ENCODE results near the gene SHH.

DNA sequence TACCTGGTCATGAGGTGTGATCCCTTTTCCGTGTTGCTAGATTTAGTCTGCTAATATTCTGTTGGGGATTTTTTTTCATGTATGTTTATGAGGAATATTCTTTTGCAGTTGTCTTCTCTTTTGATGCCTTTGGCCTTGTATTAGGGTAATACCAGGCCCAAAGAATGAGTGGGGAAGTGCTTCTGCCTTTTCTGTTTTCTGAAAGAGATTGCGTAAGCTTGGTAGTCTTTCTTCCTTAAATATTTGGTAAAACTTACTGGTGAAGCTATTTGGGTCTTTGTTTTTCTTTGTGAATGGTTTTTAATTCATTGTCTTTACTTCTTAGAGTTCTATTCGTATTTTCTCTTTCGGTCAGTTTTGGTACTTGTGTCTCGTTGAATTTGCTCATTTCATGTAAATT lies 51.1 kb downstream of the SHH start:
- TF ChIP-seq, protein P1, sequence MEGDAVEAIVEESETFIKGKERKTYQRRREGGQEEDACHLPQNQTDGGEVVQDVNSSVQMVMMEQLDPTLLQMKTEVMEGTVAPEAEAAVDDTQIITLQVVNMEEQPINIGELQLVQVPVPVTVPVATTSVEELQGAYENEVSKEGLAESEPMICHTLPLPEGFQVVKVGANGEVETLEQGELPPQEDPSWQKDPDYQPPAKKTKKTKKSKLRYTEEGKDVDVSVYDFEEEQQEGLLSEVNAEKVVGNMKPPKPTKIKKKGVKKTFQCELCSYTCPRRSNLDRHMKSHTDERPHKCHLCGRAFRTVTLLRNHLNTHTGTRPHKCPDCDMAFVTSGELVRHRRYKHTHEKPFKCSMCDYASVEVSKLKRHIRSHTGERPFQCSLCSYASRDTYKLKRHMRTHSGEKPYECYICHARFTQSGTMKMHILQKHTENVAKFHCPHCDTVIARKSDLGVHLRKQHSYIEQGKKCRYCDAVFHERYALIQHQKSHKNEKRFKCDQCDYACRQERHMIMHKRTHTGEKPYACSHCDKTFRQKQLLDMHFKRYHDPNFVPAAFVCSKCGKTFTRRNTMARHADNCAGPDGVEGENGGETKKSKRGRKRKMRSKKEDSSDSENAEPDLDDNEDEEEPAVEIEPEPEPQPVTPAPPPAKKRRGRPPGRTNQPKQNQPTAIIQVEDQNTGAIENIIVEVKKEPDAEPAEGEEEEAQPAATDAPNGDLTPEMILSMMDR (conservative IDR thresholded peaks at IDR 0.05) = no peak
- TF ChIP-seq ZFX (IDR thresholded peaks at IDR 0.05) = no peak

All from C4-2B (cell line).